Measurements from ENCODE around the gene DNAJC9. TPM values are rescaled to one million over a fixed set of nuclear protein-coding genes. Genes with fewer than 3 reads are reported as not detected.

Gene DNAJC9
- total and polyA plus RNA-seq, 2 of the 4 experiments (the other 2 are of a cell fraction): 20.0 to 28.7 TPM

DNA sequence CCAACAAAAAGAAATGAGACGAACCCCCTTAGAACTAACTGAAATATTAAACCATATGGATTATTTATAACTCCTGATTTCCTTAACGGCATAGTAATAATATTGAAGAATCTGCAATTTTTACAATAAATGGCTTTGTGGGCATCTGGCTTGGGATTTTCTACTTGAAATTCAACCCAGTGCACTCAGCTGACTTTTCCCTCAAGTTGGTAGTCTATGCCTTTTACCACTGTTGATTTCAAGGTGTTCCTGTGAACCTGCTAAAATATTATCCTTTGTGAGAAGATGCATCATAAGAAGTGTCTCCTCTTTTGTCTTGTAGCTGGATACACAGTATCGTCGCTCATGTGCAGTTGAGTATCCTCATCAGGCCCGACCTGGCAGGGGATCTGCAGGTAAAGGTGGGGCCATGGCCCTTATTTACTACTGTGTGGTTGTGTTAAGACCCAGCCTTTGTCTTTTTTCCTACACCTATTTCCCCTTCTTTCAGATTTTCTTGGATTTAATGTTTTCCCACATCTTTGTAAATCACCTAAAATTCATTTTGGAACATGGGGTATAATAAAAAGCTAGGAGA lies 8.0 kb downstream of the DNAJC9 start:
- no peak overlapping the region for H3K56ac ChIP-seq (ENCODE audit: extremely low read depth, insufficient read depth, low read length)
- H3K4me3 ChIP-seq (ENCODE audit: insufficient read depth, low read depth, low read length): no peak overlapping the region
- ChIA-PET POLR2A (ENCODE audit: unreplicated experiment) (no interaction called here), CTCF (interaction anchor here (0.5 to 1.5 kb wide), 2 partner anchors 11 to 242 kb away, joined by 5 to 7 read pairs; no protein-coding TSS in a partner anchor)
- H2BK20ac ChIP-seq (ENCODE audit: low read depth, low read length): no peak overlapping the region
- TF ChIP-seq MAFK (IDR thresholded peaks at IDR 0.05; ENCODE audit: low read depth, low read length): no peak
- TF ChIP-seq BHLHE40 (IDR thresholded peaks at IDR 0.05; ENCODE audit: low read depth, low read length): no peak
- TF ChIP-seq RCOR1 (IDR thresholded peaks at IDR 0.05; ENCODE audit: insufficient replicate concordance, low read length): no peak
- no peak for TF ChIP-seq POLR2A (IDR thresholded peaks at IDR 0.05; ENCODE audit: low read depth, low read length)
- TF ChIP-seq, protein P1, sequence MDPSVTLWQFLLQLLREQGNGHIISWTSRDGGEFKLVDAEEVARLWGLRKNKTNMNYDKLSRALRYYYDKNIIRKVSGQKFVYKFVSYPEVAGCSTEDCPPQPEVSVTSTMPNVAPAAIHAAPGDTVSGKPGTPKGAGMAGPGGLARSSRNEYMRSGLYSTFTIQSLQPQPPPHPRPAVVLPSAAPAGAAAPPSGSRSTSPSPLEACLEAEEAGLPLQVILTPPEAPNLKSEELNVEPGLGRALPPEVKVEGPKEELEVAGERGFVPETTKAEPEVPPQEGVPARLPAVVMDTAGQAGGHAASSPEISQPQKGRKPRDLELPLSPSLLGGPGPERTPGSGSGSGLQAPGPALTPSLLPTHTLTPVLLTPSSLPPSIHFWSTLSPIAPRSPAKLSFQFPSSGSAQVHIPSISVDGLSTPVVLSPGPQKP (IDR thresholded peaks at IDR 0.05; ENCODE audit: borderline replicate concordance, low read depth, low read length): no peak
- no peak for TF ChIP-seq SMC3 (IDR thresholded peaks at IDR 0.05; ENCODE audit: low read depth, low read length)
- no peak for TF ChIP-seq RAD21 (IDR thresholded peaks at IDR 0.05; ENCODE audit: low read length)
- TF ChIP-seq, protein P2, sequence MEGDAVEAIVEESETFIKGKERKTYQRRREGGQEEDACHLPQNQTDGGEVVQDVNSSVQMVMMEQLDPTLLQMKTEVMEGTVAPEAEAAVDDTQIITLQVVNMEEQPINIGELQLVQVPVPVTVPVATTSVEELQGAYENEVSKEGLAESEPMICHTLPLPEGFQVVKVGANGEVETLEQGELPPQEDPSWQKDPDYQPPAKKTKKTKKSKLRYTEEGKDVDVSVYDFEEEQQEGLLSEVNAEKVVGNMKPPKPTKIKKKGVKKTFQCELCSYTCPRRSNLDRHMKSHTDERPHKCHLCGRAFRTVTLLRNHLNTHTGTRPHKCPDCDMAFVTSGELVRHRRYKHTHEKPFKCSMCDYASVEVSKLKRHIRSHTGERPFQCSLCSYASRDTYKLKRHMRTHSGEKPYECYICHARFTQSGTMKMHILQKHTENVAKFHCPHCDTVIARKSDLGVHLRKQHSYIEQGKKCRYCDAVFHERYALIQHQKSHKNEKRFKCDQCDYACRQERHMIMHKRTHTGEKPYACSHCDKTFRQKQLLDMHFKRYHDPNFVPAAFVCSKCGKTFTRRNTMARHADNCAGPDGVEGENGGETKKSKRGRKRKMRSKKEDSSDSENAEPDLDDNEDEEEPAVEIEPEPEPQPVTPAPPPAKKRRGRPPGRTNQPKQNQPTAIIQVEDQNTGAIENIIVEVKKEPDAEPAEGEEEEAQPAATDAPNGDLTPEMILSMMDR (conservative IDR thresholded peaks at IDR 0.05; ENCODE audit: low read depth, low read length): no peak
- no peak for TF ChIP-seq MAZ (IDR thresholded peaks at IDR 0.05; ENCODE audit: borderline replicate concordance, low read depth, low read length)
- no peak for TF ChIP-seq RFX5 (IDR thresholded peaks at IDR 0.05; ENCODE audit: low read depth, low read length)
- no peak for TF ChIP-seq CEBPB (IDR thresholded peaks at IDR 0.05; ENCODE audit: low read depth, low read length)
- TF ChIP-seq, protein P3, sequence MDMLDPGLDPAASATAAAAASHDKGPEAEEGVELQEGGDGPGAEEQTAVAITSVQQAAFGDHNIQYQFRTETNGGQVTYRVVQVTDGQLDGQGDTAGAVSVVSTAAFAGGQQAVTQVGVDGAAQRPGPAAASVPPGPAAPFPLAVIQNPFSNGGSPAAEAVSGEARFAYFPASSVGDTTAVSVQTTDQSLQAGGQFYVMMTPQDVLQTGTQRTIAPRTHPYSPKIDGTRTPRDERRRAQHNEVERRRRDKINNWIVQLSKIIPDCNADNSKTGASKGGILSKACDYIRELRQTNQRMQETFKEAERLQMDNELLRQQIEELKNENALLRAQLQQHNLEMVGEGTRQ (IDR thresholded peaks at IDR 0.05; ENCODE audit: low read depth, low read length): no peak
- no peak for TF ChIP-seq NFE2L2 (IDR thresholded peaks at IDR 0.05; ENCODE audit: low read depth, low read length)
- TF ChIP-seq FOS (IDR thresholded peaks at IDR 0.05; ENCODE audit: low read depth, low read length): no peak
- no peak for TF ChIP-seq CHD1 (IDR thresholded peaks at IDR 0.05; ENCODE audit: low read depth, low read length)
- TF ChIP-seq MXI1 (IDR thresholded peaks at IDR 0.05; ENCODE audit: borderline replicate concordance, low read depth, low read length): no peak
- no peak overlapping the region for H3K27ac ChIP-seq (ENCODE audit: insufficient read depth, low read length)
- no peak overlapping the region for H2AK9ac ChIP-seq (replicated peaks; ENCODE audit: low read depth, low read length, poor library complexity)
- no peak overlapping the region for H4K5ac ChIP-seq (ENCODE audit: low read depth, low read length)
- intact Hi-C loops (cut with micrococcal nuclease) (no loop called here), dilution Hi-C loops (cut with HindIII; ENCODE audit: low sequenced_read_pairs, unreplicated experiment) (no loop called here), in situ Hi-C loops (cut with MboI; ENCODE audit: low sequenced_read_pairs) (no loop called here)
- no TSS peak for BruUV-seq (replicated peaks)
- H2AK5ac ChIP-seq (ENCODE audit: low read depth, low read length): no peak overlapping the region
- no peak overlapping the region for H4K8ac ChIP-seq (ENCODE audit: low read depth in 2 of 2, low read length in 2 of 2)
- H3K14ac ChIP-seq (replicated peaks; ENCODE audit: low read depth, low read length): no peak overlapping the region
- H2BK15ac ChIP-seq (ENCODE audit: low read depth, low read length): no peak overlapping the region
- H3K4me2 ChIP-seq (ENCODE audit: low read depth, low read length): no peak overlapping the region
- H3K23ac ChIP-seq (ENCODE audit: low read depth, low read length): no peak overlapping the region
- H2BK120ac ChIP-seq (ENCODE audit: low read depth, low read length): no peak overlapping the region
- H4K20me1 ChIP-seq (ENCODE audit: insufficient read depth, low read length): no peaks in the 10 kb centered on the region
- H3K4me1 ChIP-seq (ENCODE audit: control insufficient read depth, insufficient read depth, low read length): no peaks in the 10 kb centered on the region
- no peaks in the 10 kb centered on the region for H3K9me1 ChIP-seq (ENCODE audit: insufficient read depth, low read length)
- H3K18ac ChIP-seq (ENCODE audit: low read depth, low read length): no peak overlapping the region
- H3K79me1 ChIP-seq (ENCODE audit: low read depth in 1 of 2, low read length in 2 of 2): peaks cover 11 to 25% of the 10 kb centered on the region in 2 experiments; a peak in 3 of 4 replicates
- DNase-seq (no peak), ATAC-seq (ENCODE audit: low read depth) (no peak)
- WGBS, 2 experiments (ENCODE audit: extremely low coverage in 2 of 2, insufficient read length in 1 of 2): no CpG with 5 or more reads among the region's 5 CpGs
- H3K4ac ChIP-seq (ENCODE audit: low read depth, low read length): no peak overlapping the region
- H3K9ac ChIP-seq (ENCODE audit: low read depth, low read length): no peak overlapping the region
- H4K91ac ChIP-seq (ENCODE audit: insufficient read depth, low read depth, low read length): no peak overlapping the region
- no peaks in the 10 kb centered on the region for H3K9me3 ChIP-seq (ENCODE audit: control insufficient read depth, insufficient read depth, low read length)
- H2AFZ ChIP-seq (replicated peaks; ENCODE audit: low read length, poor library complexity): no peak overlapping the region
- no peaks in the 10 kb centered on the region for H3K27me3 ChIP-seq (ENCODE audit: control insufficient read depth, insufficient read depth, low read length)
- peaks cover 21% of the 10 kb centered on the region for H3K36me3 ChIP-seq (ENCODE audit: control insufficient read depth, insufficient read depth, low read length)
- H2BK5ac ChIP-seq (ENCODE audit: low read depth, low read length, poor library complexity, severe bottlenecking): no peak overlapping the region
